ENCODE results near the gene GKN2. TPM values are rescaled to one million over a fixed set of nuclear protein-coding genes. Genes with fewer than 3 reads are reported as not detected.
"Not testable (repeated sequence)": the region's sequence is repeated elsewhere in the genome, so short reads cannot be mapped to it uniquely, and the experiment has no call there.

Gene GKN2
- total RNA-seq, 1 experiment from 2014 or later: not detected

DNA sequence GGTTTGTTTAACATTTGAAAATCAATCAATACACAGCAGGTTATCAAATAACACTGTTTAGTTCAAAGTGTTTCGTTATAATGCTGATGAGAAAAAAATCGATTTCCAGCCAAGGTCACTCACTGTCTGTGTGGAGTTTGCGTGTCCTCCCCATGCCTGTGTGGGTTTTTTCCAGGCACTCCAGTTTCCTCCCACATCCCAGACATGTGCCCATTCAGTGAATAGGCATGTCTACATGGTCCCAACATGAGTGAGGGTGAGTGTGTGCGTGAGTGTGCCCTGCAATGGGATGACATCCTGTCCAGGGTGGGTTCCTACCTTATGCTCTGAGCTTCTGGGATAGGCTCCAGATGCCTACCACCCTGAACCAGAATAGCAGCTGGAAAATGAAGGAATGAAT lies 8.7 kb upstream of the GKN2 start:
- DNase-seq (ENCODE audit: low read depth): no peak

DNA sequence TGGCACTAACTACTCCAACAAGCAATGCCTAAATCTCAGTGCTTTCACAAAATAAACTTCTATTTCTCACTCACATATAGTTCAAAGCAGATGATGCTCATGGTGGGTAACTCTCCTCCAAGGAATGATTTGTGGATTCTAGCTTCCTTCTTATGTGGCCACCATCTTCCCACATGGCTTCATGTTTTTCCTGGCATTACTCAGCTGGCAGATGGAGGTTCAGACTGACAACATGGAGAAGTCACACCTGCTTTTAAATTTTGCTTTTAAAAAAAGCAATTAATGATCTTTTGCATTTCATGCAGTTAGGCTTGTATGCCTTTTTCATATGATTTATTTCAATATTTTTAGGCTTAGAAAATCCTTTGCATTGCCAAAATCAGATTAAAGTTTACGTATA lies 6.3 kb upstream of the GKN2 start:
- no peak for DNase-seq (ENCODE audit: low read depth)

DNA sequence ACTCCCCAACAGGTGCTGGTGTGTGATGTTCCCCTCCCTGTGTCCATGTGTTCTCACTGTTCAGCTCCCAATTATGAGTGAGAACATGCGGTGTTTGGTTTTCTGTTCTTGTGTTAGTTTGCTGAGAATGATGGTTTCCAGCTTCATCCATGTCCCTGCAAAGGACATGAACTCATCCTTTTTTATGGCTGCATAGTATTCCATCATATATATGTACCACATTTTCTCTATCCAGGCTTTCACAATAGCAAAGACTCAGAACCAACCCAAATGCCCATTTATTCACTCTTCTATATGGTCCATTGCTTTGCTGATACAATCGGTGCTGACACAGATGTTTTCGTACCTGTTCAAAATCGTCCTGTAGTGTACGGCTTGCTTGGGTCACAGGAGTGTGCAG lies 2.7 kb upstream of the GKN2 start:
- not testable (repeated sequence) for DNase-seq (ENCODE audit: low read depth)

DNA sequence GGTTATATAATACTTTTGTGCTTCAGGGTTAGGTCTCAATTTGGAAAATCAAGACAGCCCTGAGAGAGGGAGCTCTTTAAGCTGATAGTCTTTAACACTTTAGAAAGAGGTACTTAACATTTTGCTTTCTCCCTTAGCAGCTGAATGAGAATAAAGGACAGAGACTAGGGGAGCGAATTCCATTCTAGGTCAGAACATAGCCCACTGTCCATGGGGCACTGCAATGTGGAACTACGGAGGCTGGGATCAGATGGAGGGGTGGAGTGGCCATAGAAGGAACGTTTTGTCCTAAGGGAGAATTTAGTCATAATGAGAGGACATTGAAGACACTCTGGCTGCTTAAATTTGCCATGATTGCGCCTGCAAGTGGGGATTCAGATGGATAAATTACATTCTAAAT lies 794 bp downstream of the GKN2 start:
- no peak for DNase-seq (ENCODE audit: low read depth)

DNA sequence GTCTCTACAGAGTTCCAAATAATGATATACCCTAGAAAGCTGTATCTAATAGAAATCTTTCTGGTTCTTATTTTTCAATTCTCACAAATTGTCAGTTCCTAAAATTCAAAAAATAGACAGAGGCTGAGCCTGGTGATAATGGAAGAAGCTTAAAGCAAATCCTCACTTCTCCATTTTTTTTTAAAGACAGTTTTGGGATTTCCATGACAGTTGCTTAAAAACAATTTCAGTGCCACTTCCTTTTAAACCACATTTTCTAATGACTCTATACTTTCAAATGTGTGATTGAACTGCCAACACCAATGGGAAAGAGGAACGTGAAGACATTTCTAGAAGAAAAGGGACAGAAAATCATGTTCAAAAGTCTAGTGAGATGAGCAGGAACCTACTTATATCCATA lies 4.0 kb downstream of the GKN2 start:
- DNase-seq (ENCODE audit: low read depth): no peak

DNA sequence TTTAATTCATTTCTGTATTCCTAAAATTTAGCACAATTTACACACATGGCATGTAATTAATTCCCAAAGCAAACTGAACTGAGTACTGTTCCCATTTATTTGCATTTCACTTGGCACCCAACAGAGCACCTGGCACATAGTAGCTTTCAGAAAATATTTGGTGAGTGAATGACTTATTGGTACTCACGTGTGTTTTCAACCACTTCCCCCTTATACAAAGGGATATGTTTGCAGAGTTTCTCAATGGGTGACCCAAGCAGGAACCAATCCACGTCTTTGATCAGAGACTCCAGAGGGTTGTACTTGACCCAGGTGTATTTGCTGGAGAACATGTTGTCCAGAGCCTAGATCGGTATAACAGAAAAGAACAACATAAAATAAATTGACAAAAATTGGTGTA lies 6.6 kb downstream of the GKN2 start:
- DNase-seq (ENCODE audit: low read depth): no peak

DNA sequence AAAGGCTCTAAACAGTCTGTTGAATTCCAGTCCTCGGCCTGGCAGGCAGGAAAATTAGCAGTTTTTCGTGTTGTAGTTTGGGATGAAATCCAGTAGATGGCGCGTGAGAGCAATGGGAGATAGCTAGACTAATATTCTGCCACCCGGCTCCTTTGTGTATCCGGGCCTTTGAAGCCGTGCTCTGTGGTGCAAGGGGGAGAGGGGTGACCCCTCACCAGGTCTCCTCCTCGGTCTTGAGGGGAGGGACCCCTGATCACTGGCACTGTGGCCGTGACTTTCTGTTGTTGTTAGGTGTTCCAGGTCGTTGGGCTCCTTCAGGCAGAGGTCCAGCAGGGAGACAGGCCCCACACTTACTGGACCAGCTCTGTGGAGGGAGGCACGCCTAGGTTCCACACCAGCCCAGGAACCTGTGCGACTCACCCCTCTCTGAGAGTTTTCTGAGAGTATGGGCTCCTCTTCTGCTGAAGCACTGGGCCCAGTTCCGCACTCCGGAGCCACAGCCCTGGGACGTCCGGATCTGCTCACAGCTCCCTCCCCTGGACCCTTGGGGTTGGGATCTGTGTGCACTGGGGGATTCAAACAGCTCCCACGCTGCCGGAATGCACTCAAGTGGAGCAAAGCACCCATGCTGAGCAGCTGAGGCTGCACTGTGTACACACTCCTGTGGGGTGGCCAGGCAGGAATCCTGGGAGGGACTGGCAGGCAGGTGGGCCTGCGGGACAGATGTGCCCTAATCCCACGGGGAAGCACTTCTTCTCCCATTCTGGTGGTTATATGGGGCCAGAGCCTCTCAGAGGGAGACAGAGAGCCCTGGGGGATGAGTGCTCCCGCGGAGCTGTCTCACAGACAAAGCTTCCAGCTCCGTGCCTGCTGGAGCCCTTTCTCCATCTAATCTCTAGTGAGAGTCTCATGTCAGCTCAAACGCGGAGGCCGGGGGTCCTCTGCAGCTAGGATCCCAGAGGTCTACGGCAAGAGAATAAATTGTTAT lies 8.8 kb downstream of the GKN2 start:
- peak; percentile 67 for DNase-seq (ENCODE audit: low read depth)

DNA sequence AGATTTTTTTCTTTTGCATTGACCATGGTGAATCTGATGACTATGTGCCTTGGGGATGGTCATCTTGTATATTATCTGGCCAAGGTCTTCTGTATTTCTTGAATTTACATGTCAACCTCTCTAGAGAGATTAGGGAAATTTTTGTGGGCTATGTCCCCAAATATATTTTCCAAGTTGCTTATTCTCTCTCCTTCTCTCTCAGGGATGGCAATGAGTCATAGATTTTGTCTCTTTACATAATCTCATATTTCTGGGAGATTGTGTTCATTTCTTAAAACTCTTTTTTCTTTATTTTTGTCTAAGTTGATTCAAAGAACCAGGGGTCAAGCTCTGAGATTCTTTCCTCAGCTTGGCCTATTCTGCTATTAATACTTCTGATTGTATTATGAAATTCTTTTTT lies 9.9 kb downstream of the GKN2 start:
- no peak for DNase-seq (ENCODE audit: low read depth)

DNA sequence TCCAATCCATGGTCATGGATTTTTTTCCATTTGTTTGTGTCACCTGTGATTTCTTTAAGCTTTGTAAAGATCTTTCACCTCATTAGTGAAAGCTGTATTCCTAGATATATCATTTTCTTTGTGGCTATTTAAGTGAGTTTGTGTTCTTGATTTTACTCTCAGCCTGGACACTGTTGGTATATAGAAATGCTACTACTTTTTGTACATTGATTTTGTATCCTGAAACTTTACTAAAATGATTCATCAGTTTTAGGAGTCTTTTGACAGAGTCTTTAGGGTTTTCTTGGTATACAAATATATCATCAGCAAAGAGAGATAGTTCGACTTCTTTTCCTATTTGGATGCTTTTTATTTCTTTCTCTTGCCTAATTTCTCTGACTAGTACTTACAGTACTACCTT lies 12.3 kb downstream of the GKN2 start:
- DNase-seq (ENCODE audit: low read depth): no peak

DNA sequence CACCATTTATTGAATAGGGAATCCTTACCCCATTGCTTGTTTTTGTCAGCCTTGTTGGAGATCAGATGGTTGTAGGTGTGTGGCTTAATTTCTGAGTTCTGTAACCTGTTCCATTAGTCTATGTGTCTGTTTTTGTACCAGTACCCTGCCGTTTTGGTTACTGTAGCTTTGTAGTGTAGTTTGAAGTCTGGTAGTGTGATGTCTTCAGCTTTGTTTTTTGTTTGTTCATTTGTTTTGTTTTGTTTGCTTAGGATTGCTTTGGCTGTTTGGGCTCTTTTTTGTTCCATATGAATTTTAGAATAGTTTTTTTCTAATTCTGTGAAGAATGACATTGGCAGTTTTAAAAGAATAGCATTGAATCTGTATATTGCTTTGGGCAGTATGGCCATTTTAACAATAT lies 12.7 kb downstream of the GKN2 start:
- DNase-seq (ENCODE audit: low read depth): no peak

DNA sequence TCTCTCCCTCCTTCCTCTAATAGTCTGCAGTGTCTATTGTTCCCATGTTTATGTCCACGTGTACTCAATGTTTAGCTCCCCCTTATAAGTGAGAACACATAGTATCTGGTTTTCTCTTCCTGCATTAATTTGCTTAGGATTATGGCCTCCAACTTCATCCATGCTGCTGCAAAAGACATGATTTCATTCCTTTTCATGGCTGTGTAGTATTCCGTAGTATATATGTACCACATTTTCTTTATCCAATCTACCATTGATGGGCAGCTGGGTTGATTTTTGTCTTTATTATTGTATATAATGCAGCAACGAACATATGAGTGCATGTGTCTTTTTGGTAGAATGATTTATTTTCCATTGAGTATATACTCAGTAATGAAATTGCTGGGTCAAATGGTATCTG lies 13.8 kb downstream of the GKN2 start:
- no peak for DNase-seq (ENCODE audit: low read depth)

DNA sequence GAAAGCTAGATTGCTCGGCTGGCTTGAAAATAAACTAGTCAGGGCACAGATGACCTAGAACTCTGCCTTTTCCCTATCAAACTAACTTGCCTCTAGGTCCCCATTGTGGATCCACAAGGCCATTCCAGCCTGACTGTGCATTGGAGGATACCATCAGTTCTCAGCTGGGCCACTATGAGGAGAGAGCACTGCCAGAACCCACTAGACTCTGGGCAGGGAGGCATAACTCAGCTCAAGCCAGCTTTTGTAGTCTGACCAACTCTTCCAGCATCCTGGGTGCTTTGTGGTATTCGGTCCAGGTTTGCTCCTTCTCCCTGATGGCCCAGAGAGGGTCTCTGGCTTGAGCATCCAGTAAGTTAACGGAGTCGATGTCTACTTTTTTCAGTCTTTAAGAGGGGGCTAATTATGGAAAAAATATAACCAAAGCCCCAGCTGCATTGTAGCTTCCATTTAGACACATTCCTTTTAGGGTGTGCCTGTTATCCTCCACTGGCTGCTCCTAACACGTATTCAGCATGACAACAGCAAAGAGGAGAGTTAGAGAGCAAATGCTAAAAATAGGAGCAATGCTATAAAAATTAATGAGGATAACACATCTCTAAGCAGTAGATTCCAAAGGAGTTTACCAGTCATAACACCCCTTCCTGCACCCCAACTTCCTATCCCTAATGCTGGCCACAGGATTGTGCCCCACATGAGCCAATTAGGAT lies 15.2 kb downstream of the GKN2 start:
- peak; percentile 9 for DNase-seq (ENCODE audit: low read depth)

DNA sequence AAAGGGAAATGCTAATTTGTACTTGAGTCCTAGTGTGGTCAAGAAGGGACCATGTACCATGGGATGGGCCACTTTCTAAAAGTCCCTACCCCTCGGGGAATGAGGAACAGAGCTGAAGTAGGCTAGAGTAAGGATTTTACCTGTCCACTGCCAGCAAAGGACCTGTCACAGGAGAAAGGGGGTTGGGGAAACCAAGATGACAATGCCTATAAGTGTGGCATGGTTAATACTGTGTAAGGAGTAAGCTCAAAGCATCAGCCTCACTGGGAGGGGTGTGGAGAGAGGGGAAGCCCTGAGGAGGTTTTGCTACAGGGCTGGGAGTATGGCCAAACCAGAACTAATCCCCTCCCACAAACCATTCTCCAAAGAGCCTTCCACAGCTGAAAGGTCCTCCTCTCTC lies 15.8 kb downstream of the GKN2 start:
- DNase-seq (ENCODE audit: low read depth): peak; percentile 56

DNA sequence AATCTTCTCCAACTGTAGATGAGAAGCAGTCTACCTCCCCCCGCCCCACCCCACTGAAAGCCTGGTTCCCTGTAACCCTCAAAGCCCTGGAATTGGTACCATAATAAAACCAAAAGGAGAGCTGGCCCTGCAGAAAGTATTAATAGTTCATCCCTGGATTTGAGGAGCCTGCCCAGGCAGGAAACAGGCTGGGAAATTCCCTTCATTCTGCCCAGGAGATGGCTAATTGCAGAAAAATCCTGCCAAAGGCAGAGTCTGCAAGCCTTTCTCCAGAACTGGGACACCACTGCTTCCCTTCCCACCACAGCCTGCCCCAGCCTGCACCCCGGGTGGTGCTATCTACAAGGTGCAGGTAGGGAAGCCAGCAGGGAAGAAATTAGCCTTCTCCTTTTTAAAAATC lies 16.3 kb downstream of the GKN2 start:
- DNase-seq (ENCODE audit: low read depth): peak; percentile 78

DNA sequence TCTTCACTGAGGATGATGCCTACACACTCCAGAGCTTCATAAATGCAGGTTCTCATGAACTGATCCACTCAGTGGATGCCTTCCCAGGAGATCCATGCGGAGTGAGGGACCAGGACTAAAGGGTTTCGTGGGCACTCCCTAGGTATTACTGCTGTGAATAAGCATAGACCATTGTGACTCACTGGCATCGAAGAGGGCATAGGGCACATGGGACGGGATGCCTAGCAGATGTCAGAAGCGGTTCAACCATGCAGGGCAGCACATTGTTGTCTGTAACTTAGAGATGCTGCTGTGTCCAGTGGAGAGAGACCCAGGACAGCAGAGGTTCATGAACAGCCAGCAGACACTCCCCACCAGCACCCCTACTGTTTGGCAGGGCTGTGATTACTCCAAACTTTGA lies 17.2 kb downstream of the GKN2 start:
- DNase-seq (ENCODE audit: low read depth): peak; percentile 10

DNA sequence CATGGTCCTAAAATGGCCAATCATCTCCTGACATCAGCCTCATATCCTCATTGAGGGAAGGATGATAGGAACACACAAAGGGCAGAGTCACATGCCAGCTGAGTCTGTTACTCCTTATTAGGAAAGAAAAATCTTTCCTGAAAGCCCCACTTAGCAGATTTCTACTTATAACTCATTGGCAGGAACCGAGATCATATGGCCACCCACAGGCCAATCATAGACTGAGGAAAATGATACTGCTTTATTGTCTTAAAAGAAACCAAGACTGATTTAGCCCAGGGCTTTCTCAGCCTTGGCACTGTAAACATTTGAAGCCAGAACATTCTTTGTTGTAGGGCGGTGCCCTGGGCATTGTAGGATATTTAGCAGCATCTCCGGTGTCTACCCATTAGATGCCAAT lies 18.7 kb downstream of the GKN2 start:
- DNase-seq (ENCODE audit: low read depth): peak; percentile 53

DNA sequence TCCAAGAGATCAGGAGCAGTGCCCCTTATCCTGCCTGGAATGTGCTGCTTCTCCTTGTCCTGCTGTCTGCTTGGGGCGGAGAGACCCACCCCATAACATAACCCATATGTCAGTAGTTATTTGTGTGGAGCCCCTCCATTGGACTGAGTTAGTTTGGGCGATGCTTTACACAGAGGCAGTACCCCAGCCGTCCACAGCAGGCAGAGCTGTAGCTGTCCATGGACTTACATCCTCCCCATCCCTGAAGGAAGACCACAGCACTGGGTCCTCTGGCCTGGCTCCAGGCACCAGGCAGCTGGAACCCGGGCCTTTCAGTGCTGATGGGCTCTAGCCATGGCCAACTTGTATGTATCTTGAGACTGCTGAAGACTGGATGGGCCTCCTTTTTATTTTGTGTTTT lies 20.3 kb downstream of the GKN2 start:
- no peak for DNase-seq (ENCODE audit: low read depth)

DNA sequence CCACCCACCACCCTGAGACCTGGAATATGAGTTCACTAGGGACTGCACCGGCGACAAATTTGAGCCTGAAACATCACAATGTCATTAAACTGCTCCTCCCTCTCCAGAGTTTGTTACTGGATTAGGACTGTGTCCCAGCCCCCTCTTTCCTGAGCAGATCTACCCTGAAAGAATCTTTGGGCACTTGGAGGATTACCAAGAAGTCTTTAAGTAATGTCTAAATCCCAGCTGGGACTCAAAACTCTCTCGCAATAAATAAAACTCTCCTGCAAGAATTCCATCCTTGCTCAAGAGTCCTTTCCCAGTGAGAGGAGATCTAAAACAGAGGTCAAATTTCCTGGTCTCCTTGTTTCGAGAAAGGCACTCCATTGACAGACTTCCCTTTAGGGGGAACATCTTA lies 20.9 kb downstream of the GKN2 start:
- no peak for DNase-seq (ENCODE audit: low read depth)

DNA sequence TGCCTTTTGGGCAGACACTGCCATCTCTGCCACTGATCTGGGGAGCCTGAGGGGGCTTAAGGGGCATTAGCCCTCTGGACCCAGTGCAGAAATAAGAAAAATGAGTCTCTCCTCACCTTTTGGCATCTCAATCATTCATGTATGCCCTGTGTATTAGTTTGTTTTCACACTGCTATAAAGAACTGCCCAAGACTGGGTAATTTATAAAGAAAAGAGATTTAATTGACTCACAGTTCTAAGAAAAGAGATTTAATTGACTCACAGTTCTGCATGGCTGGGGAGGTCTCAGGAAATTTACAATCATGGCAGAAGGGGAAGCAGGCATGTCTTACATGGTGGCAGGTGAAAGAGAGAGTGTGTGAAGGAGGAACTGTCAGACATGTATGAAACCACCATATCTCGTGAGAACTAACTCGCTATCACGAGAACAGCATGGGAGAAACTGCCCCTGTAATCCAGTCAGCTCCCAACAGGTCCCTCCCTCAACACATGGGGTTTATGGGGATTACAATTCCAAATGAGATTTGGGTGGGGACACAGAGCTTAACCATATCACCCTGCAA lies 21.5 kb downstream of the GKN2 start:
- DNase-seq (ENCODE audit: low read depth): no peak

DNA sequence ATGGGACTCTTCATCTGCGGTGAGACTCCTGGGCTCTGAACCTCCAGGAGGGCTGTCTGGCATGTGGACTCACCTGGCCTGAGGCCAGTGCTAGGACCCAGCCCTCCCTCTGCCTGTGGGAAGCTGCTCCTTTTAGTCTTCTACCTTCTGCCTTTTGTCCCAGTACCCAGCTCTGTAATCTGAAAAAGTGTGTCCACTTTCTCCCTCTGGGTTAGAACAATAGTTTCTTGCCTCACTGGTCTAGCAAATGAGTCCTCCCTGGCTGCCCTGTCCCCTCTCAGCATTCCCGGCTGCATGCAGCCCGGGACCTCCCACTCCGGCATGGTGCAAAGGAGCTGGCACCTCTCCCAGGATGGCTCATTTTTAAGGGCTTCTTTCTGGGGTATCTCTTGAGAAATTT lies 25.9 kb downstream of the GKN2 start:
- DNase-seq (ENCODE audit: low read depth): no peak

DNA sequence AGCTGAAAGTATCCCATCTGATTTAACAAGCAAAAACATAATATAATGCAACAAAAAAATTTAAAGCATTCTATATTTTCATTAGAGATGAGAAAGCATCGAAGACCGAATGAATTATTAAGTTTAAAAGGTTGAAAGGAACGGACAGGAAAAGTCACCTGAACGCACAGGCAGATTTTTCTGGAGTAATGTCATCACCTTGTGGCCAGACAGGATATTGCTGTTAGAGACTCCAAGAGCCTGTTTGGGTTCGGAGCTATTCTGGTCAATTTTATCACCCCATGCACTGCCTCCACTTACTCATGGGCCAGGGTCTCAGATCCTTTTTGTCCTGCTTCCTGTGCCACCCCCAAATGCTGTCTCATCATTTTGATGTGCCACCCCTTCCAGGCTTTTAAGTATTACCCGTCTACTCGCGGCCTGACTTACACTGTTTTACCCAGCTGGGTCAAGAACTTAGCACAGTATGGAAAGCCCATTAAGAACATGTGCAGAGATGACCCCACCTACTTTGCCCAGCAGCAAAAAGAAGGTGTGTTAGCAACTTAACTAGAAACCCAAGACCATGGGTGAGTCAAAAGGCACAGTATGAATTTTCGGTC lies 27.3 kb downstream of the GKN2 start:
- peak; percentile 54 for DNase-seq (ENCODE audit: low read depth)

DNA sequence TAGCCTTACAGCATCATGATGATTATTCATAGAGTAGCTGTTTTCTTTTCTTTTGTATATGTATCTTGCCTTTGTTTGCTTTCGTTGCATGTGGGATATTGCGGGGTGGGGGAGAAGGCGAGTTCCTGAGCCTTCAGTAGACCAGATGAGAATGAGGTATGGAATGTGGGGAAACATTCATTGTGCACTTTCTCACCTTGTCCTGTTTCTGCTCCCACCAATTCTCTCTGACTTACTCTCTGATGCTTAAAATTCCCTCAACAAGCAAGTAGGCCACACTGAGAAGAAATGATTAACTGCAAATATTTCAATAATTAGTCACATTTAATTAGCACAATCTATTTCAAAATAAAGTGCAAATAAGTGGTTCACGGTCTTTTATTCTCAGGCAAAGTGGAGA lies 31.0 kb downstream of the GKN2 start:
- no peak for DNase-seq (ENCODE audit: low read depth)

Measured in RPMI7951 (cell line).